ENCODE results near the gene SV2C.
"Not testable (repeated sequence)": the region's sequence is repeated elsewhere in the genome, so short reads cannot be mapped to it uniquely, and the experiment has no call there.

- TF ChIP-seq, protein P1, sequence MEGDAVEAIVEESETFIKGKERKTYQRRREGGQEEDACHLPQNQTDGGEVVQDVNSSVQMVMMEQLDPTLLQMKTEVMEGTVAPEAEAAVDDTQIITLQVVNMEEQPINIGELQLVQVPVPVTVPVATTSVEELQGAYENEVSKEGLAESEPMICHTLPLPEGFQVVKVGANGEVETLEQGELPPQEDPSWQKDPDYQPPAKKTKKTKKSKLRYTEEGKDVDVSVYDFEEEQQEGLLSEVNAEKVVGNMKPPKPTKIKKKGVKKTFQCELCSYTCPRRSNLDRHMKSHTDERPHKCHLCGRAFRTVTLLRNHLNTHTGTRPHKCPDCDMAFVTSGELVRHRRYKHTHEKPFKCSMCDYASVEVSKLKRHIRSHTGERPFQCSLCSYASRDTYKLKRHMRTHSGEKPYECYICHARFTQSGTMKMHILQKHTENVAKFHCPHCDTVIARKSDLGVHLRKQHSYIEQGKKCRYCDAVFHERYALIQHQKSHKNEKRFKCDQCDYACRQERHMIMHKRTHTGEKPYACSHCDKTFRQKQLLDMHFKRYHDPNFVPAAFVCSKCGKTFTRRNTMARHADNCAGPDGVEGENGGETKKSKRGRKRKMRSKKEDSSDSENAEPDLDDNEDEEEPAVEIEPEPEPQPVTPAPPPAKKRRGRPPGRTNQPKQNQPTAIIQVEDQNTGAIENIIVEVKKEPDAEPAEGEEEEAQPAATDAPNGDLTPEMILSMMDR (IDR thresholded peaks at IDR 0.05), result not testable (repeated sequence)
- not testable (repeated sequence) for TF ChIP-seq POLR2A (IDR thresholded peaks at IDR 0.05)
Observed at GRCh38 chr5:76037736-76038151, 45.4 kb upstream of the SV2C start.
